NCI-H226 (cell line): Measurements from ENCODE around the gene AMMECR1L.
"Not testable (repeated sequence)": the region's sequence is repeated elsewhere in the genome, so short reads cannot be mapped to it uniquely, and the experiment has no call there.

Experiments used
- DNase-seq: peaks from one replicate; pipeline ENCODE4 v3.0.0-alpha.2; 2015

The AMMECR1L gene

DNA sequence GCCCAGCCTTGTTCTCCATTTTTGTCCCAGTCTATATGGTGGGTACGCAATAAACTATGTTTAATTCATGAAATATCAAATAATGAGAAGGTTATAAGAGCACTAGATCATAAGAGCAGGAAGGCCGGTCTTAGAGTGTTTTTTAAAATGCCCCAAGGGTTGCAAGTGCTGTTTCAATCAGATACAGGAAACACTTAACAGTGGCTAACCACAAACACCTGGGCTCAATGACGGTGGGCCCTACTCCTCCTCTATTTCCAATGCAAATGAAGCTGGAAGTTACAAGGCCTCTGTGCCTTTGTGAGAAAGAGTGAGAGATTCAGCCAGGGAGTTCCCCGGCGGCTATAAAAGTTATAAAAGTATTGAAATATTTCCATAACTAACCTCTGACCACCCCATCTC lies 55.9 kb downstream of the AMMECR1L start:
- DNase-seq: no peak

DNA sequence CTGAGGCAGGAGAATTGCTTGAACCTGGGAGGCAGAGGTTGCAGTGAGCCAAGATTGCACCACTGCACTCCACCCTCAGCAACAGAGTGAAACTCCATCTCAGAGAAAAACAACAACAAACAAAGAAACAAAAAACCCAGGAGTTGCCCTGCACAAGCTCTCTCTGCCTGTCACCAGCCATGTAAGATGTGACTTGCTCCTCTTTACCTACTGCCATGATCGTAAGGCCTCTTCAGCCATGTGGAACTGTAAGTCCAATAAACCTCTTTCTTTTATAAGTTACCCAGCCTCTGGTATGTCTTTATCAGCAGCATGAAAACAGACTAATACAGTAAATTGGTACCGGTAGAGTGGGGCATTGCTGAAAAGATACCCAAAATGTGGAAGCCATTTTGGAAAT lies 59.0 kb downstream of the AMMECR1L start:
- DNase-seq: not testable (repeated sequence)

GRCh38 chr2:127826047-127826446 lies 59.7 kb downstream of the AMMECR1L start:
- peak; percentile 53 for DNase-seq

DNA sequence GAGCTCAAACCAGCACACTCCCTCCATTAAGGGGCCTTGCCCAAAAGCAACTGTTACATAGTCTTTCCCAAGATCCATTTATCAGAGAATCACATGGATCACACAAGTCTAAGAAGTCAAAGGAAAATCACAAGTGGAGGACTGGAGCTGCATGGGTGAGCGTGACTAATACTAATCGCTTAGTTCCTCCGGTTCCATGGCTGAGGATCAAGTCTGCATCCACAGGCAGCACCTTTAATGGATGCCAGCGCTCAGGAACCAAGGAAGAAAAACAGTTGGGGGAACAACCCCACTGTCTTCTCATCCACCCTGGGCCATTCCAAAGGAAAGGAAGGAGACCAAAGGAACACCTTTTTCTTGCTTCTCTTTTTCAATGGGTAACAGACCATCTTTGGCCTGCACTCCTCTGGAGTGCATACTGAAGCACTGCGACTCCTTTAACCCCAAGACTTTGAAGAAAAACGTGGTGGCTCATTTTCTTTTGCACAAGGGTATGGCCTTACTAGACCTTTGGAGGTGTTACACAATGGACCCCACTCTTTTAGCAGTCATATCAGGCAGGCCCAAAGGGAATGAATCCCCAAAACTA lies 65.6 kb downstream of the AMMECR1L start:
- no peak for DNase-seq

DNA sequence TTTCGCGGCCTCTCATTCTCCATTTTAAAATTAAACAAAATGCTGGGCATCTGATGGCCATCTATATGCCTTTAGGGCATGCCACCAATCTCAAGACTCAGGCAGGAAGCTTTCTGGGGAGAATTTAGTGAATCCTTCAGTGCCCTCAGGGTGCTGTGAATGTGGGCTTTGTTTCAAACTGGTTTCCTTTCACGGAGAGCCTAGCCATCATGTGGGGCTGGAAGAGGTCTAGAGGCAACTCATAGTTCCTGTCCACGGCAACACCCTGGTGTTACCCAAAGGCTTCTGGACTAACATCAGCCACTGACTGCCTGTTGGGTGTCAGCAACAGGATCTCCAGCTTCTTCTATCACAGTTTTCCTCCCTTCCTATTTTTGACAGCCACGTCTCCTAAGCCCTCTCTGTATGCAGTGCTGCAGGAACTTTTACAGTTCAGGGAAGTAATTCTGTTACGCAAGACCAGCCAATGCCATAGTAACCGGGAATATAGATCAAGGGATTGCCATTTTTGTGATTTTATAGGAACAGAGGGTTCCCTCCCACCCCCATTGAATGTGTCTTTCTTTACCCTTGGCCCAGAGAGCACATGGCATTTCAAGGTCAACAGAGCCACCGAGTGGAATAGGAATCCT lies 66.8 kb downstream of the AMMECR1L start:
- DNase-seq: no peak

DNA sequence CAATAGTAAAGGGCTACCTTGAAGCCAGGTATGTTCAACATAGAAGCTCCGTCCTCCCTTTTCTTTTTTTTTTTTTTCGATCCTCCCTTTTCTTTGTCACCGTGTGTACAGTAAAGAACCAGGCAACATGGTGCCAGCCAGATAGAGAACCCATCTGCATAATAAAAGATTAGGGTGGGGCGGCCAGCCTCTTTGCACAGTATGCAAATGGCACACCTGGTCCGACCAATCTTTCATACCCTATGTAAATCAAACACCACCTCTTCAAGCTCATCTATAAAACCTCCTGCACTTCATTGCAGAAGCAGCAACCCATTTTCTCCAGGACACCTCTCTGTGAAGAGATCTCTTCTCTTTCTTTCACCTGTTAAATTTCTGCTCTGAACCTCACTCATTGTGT lies 67.5 kb downstream of the AMMECR1L start:
- DNase-seq: no peak

DNA sequence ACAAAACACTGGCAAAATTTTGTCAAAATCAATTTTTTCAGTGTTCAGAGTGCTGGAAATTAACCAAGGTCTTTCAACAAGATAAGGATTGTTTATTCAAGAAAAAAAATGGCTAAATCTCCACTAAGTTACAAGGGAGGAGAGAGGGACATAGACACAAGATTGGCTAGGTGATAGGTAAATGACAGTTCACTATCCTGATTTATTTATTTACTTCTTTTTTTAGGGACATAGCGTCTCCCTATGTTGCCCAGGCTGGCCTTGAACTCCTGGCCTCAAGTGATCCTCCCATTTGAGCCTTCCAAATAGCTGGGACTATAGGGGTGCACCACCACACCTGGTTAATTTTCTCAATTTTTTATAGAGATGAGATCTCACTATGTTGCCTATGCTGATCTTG lies 71.1 kb downstream of the AMMECR1L start:
- DNase-seq: no peak

- DNase-seq: not testable (repeated sequence)
Observed at GRCh38 chr2:127812441-127812840, 73.3 kb downstream of the AMMECR1L start.
